Hepatocyte (in vitro differentiated cells): ENCODE data around the gene DMAC2. TPM values are rescaled to one million over a fixed set of nuclear protein-coding genes. Genes with fewer than 3 reads are reported as not detected.

ENCODE experiments used
- DNase-seq: peaks from one replicate; pipeline ENCODE4 v3.0.0-alpha.2; 2016; ENCODE audit warnings: low spot score
- H2AFZ ChIP-seq: fragments of 200-600 bp; sonication (generic); 2 replicates; pipeline ENCODE4 v1.6.0; 2016; ENCODE audit warnings: antibody characterized with exemption, mild to moderate bottlenecking
- H3K27ac ChIP-seq: fragments of 200-600 bp; sonication (generic); 2 replicates; pipeline ENCODE4 v1.5.1; 2016; ENCODE audit warnings: mild to moderate bottlenecking
- H3K27me3 ChIP-seq: fragments of 200-600 bp; sonication (generic); 2 replicates; pipeline ENCODE4 v1.6.1; 2016
- H3K36me3 ChIP-seq: fragments of 200-600 bp; sonication (generic); replicated peaks from 2 replicates; pipeline ENCODE4 v1.5.1; 2016; ENCODE audit warnings: low read depth; ENCODE audit not compliant: insufficient read depth
- H3K4me1 ChIP-seq: fragments of 200-600 bp; sonication (generic); 2 replicates; pipeline ENCODE4 v1.5.1; 2016; ENCODE audit warnings: mild to moderate bottlenecking, moderate library complexity; ENCODE audit not compliant: insufficient read depth
- H3K4me2 ChIP-seq: fragments of 200-600 bp; sonication (generic); 2 replicates; pipeline ENCODE4 v1.6.0; 2016
- H3K4me3 ChIP-seq: fragments of 200-600 bp; sonication (generic); 2 replicates; pipeline ENCODE4 v1.5.1; 2016; ENCODE audit warnings: mild to moderate bottlenecking
- H3K79me2 ChIP-seq: fragments of 200-600 bp; sonication (generic); 2 replicates; pipeline ENCODE4 v1.6.0; 2017; ENCODE audit warnings: mild to moderate bottlenecking
- H3K9me2 ChIP-seq: fragments of 200-600 bp; sonication (generic); replicated peaks from 2 replicates; pipeline ENCODE4 v1.6.0; 2017; ENCODE audit warnings: mild to moderate bottlenecking; ENCODE audit not compliant: insufficient read depth
- H3K9me3 ChIP-seq: fragments of 200-600 bp; sonication (generic); 2 replicates; pipeline ENCODE4 v1.5.1; 2016; ENCODE audit warnings: low read depth, mild to moderate bottlenecking
- H4K20me1 ChIP-seq: fragments of 200-600 bp; sonication (generic); 2 replicates; pipeline ENCODE4 v1.6.0; 2016; ENCODE audit warnings: mild to moderate bottlenecking; ENCODE audit not compliant: insufficient read depth, poor library complexity, severe bottlenecking
- CTCF ChIP-seq: fragments of 200-600 bp; sonication (generic); IDR thresholded peaks from 2 replicates; pipeline ENCODE4 v1.5.1; 2016; ENCODE audit warnings: antibody characterized with exemption, mild to moderate bottlenecking; ENCODE audit not compliant: poor library complexity
- EZH2 ChIP-seq: fragments of 200-600 bp; sonication (generic); IDR thresholded peaks from 2 replicates; pipeline ENCODE4 v1.6.1; 2016; ENCODE audit warnings: antibody characterized with exemption, mild to moderate bottlenecking, borderline replicate concordance
- EZH2phosphoT487 ChIP-seq: fragments of 200-600 bp; sonication (generic); IDR thresholded peaks from one replicate; pipeline ENCODE4 v1.6.1; 2018; ENCODE audit warnings: antibody characterized with exemption, mild to moderate bottlenecking, low read depth, moderate library complexity; ENCODE audit not compliant: unreplicated experiment, severe bottlenecking
- WGBS: methylation state at CpG from one replicate; pipeline ENCODE4 v1.1.6; 2016; ENCODE audit warnings: low lambda C conversion rate; ENCODE audit errors: missing lambda C conversion rate; 5-methylcytosine and 5-hydroxymethylcytosine counted together
- polyA plus RNA-seq: library from polyadenylated mRNA; unstranded; fragments of >200 nt; fragmentation: Nextera tagmentation; extraction: Ambion mirVana; gene quantifications from 2 replicates; pipeline ENCODE4 v1.2.1, GENCODE V29; 2016
- total RNA-seq: library from RNA; depleted of rRNA; stranded (reverse); fragments of >200 nt; gene quantifications from 2 replicates; pipeline ENCODE4 v1.2.3, GENCODE V29; 2014

Gene DMAC2
- total and polyA plus RNA-seq, 2 experiments from 2014 or later, result 54.7 to 66.8 TPM

GRCh38 chr19:41408256-41408655 is 31.5 kb downstream of the DMAC2 start:
- Histone ChIP-seq H2AFZ (no peak overlapping the region), H3K36me3 (no peaks in the 10 kb centered on the region), H3K4me1 (peaks cover 12% of the 10 kb centered on the region), H3K9me2 (no peaks in the 10 kb centered on the region), H3K4me2 (no peak overlapping the region), H3K79me2 (no peaks in the 10 kb centered on the region), H3K9me3 (no peaks in the 10 kb centered on the region), H3K27ac (peak overlapping the region; percentile 96), H4K20me1 (no peaks in the 10 kb centered on the region), H3K4me3 (no peak overlapping the region), H3K27me3 (no peaks in the 10 kb centered on the region)
- 73% methylated on average over 4 of the region's 4 CpGs for WGBS
- no peak for TF ChIP-seq CTCF
- TF ChIP-seq EZH2phosphoT487, result no peak
- no peak for TF ChIP-seq EZH2
- no peak for DNase-seq

- Histone ChIP-seq H2AFZ (no peak overlapping the region), H4K20me1 (no peaks in the 10 kb centered on the region), H3K4me3 (no peak overlapping the region), H3K4me2 (no peak overlapping the region), H3K9me3 (no peaks in the 10 kb centered on the region), H3K9me2 (no peaks in the 10 kb centered on the region), H3K4me1 (peaks cover 12% of the 10 kb centered on the region), H3K36me3 (no peaks in the 10 kb centered on the region), H3K27ac (peak overlapping the region; percentile 31), H3K79me2 (no peaks in the 10 kb centered on the region), H3K27me3 (no peaks in the 10 kb centered on the region)
- DNase-seq, result no peak
- WGBS, result 44% methylated on average over 4 of the region's 4 CpGs
- no peak for TF ChIP-seq EZH2phosphoT487
- TF ChIP-seq EZH2, result no peak
- no peak for TF ChIP-seq CTCF
These were observed 32.4 kb downstream of the DMAC2 start for GRCh38 chr19:41407271-41407670.

- H3K27ac ChIP-seq, result no peak overlapping the region
- no peaks in the 10 kb centered on the region for H3K9me2 ChIP-seq
- H2AFZ ChIP-seq, result no peak overlapping the region
- 93% methylated on average over 6 of the region's 6 CpGs for WGBS
- no peaks in the 10 kb centered on the region for H3K36me3 ChIP-seq
- no peak overlapping the region for H3K4me2 ChIP-seq
- no peak overlapping the region for H3K4me3 ChIP-seq
- no peak for DNase-seq
- H3K27me3 ChIP-seq, result no peaks in the 10 kb centered on the region
- H3K79me2 ChIP-seq, result no peaks in the 10 kb centered on the region
- H4K20me1 ChIP-seq, result no peaks in the 10 kb centered on the region
- H3K4me1 ChIP-seq, result peaks cover 12% of the 10 kb centered on the region
- H3K9me3 ChIP-seq, result no peaks in the 10 kb centered on the region
- no peak for TF ChIP-seq CTCF
- no peak for TF ChIP-seq EZH2phosphoT487
- no peak for TF ChIP-seq EZH2
These were observed 33.9 kb downstream of the DMAC2 start for GRCh38 chr19:41405776-41406175.
